Type B pancreatic cell (in vitro differentiated cells): Measurements from ENCODE around the gene RHOV. TPM values are rescaled to one million over a fixed set of nuclear protein-coding genes. Genes with fewer than 3 reads are reported as not detected.

Experiments
- DNase-seq: peaks from one replicate; pipeline ENCODE4 v3.0.0; 2021; ENCODE audit warnings: mixed read lengths; ENCODE audit not compliant: unreplicated experiment; ENCODE audit errors: extremely low spot score
- H3K27ac Mint-ChIP-seq: 2 replicates; pipeline ENCODE4 v1.8.0; 2021; ENCODE audit warnings: mild to moderate bottlenecking, mixed read lengths
- H3K27me3 Mint-ChIP-seq: 2 replicates; pipeline ENCODE4 v1.8.0; 2021; ENCODE audit warnings: mixed read lengths
- H3K36me3 Mint-ChIP-seq: 2 replicates; pipeline ENCODE4 v1.8.0; 2021; ENCODE audit warnings: mixed read lengths
- H3K4me1 Mint-ChIP-seq: one replicate; pipeline ENCODE4 v1.8.0; 2021; ENCODE audit warnings: mixed read lengths; ENCODE audit not compliant: unreplicated experiment
- H3K4me3 Mint-ChIP-seq: 2 replicates; pipeline ENCODE4 v1.8.0; 2021; ENCODE audit warnings: mild to moderate bottlenecking, mixed read lengths
- H3K9me3 Mint-ChIP-seq: 2 replicates; pipeline ENCODE4 v1.8.0; 2021; ENCODE audit warnings: mixed read lengths
- total RNA-seq: library from RNA; stranded (reverse); gene quantifications from 2 replicates; pipeline ENCODE4 v1.2.1, GENCODE V29; 2021; ENCODE audit warnings: low replicate concordance
- TF ChIP-seq, protein P1 (sequence below): fragments of 200-600 bp; sonication (generic); conservative IDR thresholded peaks from 2 replicates; pipeline ENCODE4 v1.5.0; 2021; ENCODE audit warnings: antibody characterized with exemption, mild to moderate bottlenecking

RHOV gene
- total RNA-seq, 1 donor from 2014 or later: 19.3 TPM

GRCh38 chr15:40914013-40914412 is 40.0 kb upstream of the RHOV start:
- no peak overlapping the region for H3K4me3 Mint-ChIP-seq
- no peaks in the 10 kb centered on the region for H3K9me3 Mint-ChIP-seq
- no peak for DNase-seq
- peaks cover 6% of the 10 kb centered on the region for H3K27me3 Mint-ChIP-seq
- TF ChIP-seq, protein P1, sequence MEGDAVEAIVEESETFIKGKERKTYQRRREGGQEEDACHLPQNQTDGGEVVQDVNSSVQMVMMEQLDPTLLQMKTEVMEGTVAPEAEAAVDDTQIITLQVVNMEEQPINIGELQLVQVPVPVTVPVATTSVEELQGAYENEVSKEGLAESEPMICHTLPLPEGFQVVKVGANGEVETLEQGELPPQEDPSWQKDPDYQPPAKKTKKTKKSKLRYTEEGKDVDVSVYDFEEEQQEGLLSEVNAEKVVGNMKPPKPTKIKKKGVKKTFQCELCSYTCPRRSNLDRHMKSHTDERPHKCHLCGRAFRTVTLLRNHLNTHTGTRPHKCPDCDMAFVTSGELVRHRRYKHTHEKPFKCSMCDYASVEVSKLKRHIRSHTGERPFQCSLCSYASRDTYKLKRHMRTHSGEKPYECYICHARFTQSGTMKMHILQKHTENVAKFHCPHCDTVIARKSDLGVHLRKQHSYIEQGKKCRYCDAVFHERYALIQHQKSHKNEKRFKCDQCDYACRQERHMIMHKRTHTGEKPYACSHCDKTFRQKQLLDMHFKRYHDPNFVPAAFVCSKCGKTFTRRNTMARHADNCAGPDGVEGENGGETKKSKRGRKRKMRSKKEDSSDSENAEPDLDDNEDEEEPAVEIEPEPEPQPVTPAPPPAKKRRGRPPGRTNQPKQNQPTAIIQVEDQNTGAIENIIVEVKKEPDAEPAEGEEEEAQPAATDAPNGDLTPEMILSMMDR: no peak
- no peak overlapping the region for H3K27ac Mint-ChIP-seq
- H3K36me3 Mint-ChIP-seq: no peaks in the 10 kb centered on the region
- peaks cover 26% of the 10 kb centered on the region for H3K4me1 Mint-ChIP-seq

DNA sequence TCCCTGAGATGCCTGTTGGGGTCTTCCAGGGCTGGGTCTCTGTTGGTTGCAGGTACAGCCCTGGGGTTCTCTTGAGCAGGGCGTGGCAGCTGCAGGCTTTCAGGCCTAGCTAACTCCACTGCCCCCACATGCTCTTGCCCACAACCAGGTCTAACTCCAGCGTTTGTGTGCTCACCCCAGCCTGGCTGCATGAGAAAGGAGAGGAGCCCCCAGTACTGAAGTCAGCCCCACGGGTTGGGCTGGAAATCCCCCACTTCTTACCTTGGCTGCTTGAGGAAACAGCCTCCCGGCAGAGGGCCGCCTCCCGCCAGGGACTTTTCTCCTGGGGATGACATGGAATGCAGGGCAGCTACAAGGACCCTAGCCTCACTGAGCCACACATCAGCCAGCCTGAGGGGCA is 38.4 kb upstream of the RHOV start:
- Mint-ChIP-seq H3K4me3 (no peak overlapping the region), H3K36me3 (no peaks in the 10 kb centered on the region), H3K9me3 (no peaks in the 10 kb centered on the region), H3K27me3 (peaks cover 6% of the 10 kb centered on the region), H3K4me1 (peaks cover 26% of the 10 kb centered on the region), H3K27ac (no peak overlapping the region)
- no peak for DNase-seq
- TF ChIP-seq, protein P1: no peak

GRCh38 chr15:40911693-40912092 is 37.7 kb upstream of the RHOV start:
- Mint-ChIP-seq H3K27ac (peak overlapping the region; percentile 70), H3K4me3 (no peak overlapping the region)

GRCh38 chr15:40911141-40911540 is 37.1 kb upstream of the RHOV start:
- Mint-ChIP-seq H3K4me3 (no peak overlapping the region), H3K36me3 (no peaks in the 10 kb centered on the region), H3K27ac (peak overlapping the region; percentile 70), H3K27me3 (no peaks in the 10 kb centered on the region), H3K4me1 (peaks cover 26% of the 10 kb centered on the region), H3K9me3 (no peaks in the 10 kb centered on the region)
- TF ChIP-seq, protein P1: no peak
- DNase-seq: no peak

More at GRCh38 chr15:40911693-40912092, 37.7 kb upstream of the RHOV start:
- DNase-seq: no peak
- Mint-ChIP-seq H3K27me3 (peaks cover 1% of the 10 kb centered on the region), H3K9me3 (no peaks in the 10 kb centered on the region), H3K36me3 (no peaks in the 10 kb centered on the region), H3K4me1 (peaks cover 26% of the 10 kb centered on the region)
- TF ChIP-seq, protein P1: no peak

DNA sequence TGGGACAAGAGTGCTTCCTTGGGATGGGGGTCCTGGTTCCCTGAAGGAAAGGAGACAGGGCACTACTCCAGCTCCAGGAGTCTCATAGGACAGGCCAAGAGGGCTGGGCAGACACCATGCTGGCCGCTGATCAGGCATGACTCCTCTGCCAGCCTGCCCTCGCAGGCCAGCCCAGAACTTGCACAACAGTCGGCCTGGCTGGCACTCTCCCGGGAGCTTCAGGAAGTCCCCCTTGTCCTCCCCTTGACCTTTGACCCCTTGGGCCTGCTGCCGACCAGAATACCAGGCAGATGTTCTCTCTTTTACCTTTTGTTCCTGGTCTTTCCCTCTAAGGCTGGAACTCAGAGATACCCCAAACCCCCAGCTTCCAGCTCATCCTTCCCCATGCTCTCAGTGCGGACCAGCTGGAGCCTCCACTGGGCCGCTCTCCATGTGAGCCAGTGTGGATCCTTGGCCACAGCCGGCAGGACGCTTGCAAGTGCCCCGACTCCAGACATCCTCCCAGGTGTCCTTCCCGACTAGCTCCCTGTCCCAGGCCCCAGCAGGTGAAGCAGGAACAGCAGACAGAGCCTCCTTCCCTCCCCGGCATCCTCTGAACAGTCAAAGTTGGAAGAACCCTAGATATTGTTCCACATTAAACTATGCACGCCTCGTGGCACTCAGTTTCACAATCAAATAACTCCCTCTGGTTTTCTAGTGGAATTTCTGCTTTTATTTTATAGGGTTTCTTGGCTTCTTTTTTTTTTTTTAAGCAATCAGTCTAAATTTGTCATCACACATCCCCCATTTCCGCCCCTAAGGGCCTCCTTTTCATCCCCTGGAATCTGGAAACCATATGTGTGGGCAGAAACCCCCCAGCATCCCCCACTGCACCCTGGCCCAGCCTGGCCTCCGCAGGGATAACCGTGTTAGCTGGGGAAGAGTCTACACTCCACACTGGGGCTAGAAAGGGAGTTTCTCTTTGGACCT is 35.9 kb upstream of the RHOV start:
- TF ChIP-seq, protein P1: no peak
- H3K27me3 Mint-ChIP-seq: no peaks in the 10 kb centered on the region
- peak overlapping the region; percentile 31 for H3K27ac Mint-ChIP-seq
- H3K4me1 Mint-ChIP-seq: peaks cover 26% of the 10 kb centered on the region
- no peak for DNase-seq
- no peaks in the 10 kb centered on the region for H3K9me3 Mint-ChIP-seq
- no peak overlapping the region for H3K4me3 Mint-ChIP-seq
- no peaks in the 10 kb centered on the region for H3K36me3 Mint-ChIP-seq
